ENCODE data around the gene CCDC197.

- TF ChIP-seq CTCF (IDR thresholded peaks at IDR 0.05) (no peak), EZH2phosphoT487 (IDR thresholded peaks at IDR 0.05) (no peak), EZH2 (IDR thresholded peaks at IDR 0.05) (no peak)
These were observed 47.5 kb downstream of the CCDC197 start for GRCh38 chr14:94044476-94045091.

Data from neural progenitor cell (in vitro differentiated cells).